WTC11 (cell line): ENCODE data around the gene HEPACAM.

Experiments used
- ATF1 ChIP-seq: sonication (generic); formaldehyde crosslinking; IDR thresholded peaks from 2 replicates; pipeline ENCODE4 v1.8.1; 2023; ENCODE audit warnings: mild to moderate bottlenecking, moderate library complexity, missing genetic modification reagents
- CREM ChIP-seq: sonication (generic); formaldehyde crosslinking; IDR thresholded peaks from 2 replicates; pipeline ENCODE4 v1.8.1; 2022; ENCODE audit warnings: mild to moderate bottlenecking, missing genetic modification reagents, moderate library complexity
- ELF4 ChIP-seq: sonication (generic); formaldehyde crosslinking; IDR thresholded peaks from 2 replicates; pipeline ENCODE4 v1.8.1; 2022; ENCODE audit warnings: low read depth, mild to moderate bottlenecking, moderate library complexity, missing genetic modification reagents
- NFYB ChIP-seq: sonication (generic); formaldehyde crosslinking; conservative IDR thresholded peaks from 2 replicates; pipeline ENCODE4 v1.8.0; 2022; ENCODE audit warnings: low read depth, missing genetic modification reagents
- TF ChIP-seq, protein P1 (sequence below): sonication (generic); formaldehyde crosslinking; IDR thresholded peaks from 2 replicates; pipeline ENCODE4 v1.8.0; 2023; ENCODE audit warnings: missing genetic modification reagents, mild to moderate bottlenecking, borderline replicate concordance
- TF ChIP-seq, protein P2 (sequence below): fragments of 200-600 bp; IDR thresholded peaks from 2 replicates; pipeline ENCODE4 v1.8.0; 2022; ENCODE audit warnings: antibody characterized with exemption

- TF ChIP-seq CREM (CRISPR knock-in tag): no peak
- no peak for TF ChIP-seq NFYB
- TF ChIP-seq, protein P1, sequence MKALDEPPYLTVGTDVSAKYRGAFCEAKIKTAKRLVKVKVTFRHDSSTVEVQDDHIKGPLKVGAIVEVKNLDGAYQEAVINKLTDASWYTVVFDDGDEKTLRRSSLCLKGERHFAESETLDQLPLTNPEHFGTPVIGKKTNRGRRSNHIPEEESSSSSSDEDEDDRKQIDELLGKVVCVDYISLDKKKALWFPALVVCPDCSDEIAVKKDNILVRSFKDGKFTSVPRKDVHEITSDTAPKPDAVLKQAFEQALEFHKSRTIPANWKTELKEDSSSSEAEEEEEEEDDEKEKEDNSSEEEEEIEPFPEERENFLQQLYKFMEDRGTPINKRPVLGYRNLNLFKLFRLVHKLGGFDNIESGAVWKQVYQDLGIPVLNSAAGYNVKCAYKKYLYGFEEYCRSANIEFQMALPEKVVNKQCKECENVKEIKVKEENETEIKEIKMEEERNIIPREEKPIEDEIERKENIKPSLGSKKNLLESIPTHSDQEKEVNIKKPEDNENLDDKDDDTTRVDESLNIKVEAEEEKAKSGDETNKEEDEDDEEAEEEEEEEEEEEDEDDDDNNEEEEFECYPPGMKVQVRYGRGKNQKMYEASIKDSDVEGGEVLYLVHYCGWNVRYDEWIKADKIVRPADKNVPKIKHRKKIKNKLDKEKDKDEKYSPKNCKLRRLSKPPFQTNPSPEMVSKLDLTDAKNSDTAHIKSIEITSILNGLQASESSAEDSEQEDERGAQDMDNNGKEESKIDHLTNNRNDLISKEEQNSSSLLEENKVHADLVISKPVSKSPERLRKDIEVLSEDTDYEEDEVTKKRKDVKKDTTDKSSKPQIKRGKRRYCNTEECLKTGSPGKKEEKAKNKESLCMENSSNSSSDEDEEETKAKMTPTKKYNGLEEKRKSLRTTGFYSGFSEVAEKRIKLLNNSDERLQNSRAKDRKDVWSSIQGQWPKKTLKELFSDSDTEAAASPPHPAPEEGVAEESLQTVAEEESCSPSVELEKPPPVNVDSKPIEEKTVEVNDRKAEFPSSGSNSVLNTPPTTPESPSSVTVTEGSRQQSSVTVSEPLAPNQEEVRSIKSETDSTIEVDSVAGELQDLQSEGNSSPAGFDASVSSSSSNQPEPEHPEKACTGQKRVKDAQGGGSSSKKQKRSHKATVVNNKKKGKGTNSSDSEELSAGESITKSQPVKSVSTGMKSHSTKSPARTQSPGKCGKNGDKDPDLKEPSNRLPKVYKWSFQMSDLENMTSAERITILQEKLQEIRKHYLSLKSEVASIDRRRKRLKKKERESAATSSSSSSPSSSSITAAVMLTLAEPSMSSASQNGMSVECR (CRISPR knock-in tag): no peak
- TF ChIP-seq, protein P2, sequence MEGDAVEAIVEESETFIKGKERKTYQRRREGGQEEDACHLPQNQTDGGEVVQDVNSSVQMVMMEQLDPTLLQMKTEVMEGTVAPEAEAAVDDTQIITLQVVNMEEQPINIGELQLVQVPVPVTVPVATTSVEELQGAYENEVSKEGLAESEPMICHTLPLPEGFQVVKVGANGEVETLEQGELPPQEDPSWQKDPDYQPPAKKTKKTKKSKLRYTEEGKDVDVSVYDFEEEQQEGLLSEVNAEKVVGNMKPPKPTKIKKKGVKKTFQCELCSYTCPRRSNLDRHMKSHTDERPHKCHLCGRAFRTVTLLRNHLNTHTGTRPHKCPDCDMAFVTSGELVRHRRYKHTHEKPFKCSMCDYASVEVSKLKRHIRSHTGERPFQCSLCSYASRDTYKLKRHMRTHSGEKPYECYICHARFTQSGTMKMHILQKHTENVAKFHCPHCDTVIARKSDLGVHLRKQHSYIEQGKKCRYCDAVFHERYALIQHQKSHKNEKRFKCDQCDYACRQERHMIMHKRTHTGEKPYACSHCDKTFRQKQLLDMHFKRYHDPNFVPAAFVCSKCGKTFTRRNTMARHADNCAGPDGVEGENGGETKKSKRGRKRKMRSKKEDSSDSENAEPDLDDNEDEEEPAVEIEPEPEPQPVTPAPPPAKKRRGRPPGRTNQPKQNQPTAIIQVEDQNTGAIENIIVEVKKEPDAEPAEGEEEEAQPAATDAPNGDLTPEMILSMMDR: no peak
- no peak for TF ChIP-seq ATF1 (CRISPR knock-in tag)
- TF ChIP-seq ELF4 (CRISPR knock-in tag): no peak
Observed at GRCh38 chr11:124945826-124946225, 10.0 kb upstream of the HEPACAM start.
